T-helper 9 cell (primary cell): ENCODE measurements around the gene TSLP.

Experiments used
- DNase-seq: peaks from one replicate; pipeline ENCODE4 v3.0.0-alpha.2; 2020
- total RNA-seq, 2 donors: gene quantifications; one replicate each; lab custom pipeline; 2026; lab: John Stamatoyannopoulos, UW

The TSLP gene
- total RNA-seq = 0 reads per million in 2 donors

GRCh38 chr5:111071413-111071812, at the start of gene TSLP:
TSS of gene TSLP (plus strand) at chr5:111071713. CDS start at chr5:111071891, 178 bp downstream.
- DNase-seq = no peak

- DNase-seq = no peak
Measured at GRCh38 chr5:111022301-111022700, 49.2 kb upstream of the TSLP start.

- no peak for DNase-seq
Measured at GRCh38 chr5:111028865-111029264, 42.6 kb upstream of the TSLP start.

GRCh38 chr5:111043712-111044506, 27.6 kb upstream of the TSLP start:
- DNase-seq = no peak

GRCh38 chr5:111058064-111058463, 13.4 kb upstream of the TSLP start:
- DNase-seq = no peak

GRCh38 chr5:111060169-111060568, 11.3 kb upstream of the TSLP start:
- no peak for DNase-seq

GRCh38 chr5:111061618-111062017, 9.9 kb upstream of the TSLP start:
- DNase-seq = no peak

GRCh38 chr5:111063709-111064322, 7.7 kb upstream of the TSLP start:
- DNase-seq = no peak

GRCh38 chr5:111066261-111066938, 5.1 kb upstream of the TSLP start:
- DNase-seq = no peak

- no peak for DNase-seq
Measured at GRCh38 chr5:111068213-111068612, 3.3 kb upstream of the TSLP start.

GRCh38 chr5:111069839-111070238, 1.7 kb upstream of the TSLP start:
- no peak for DNase-seq

GRCh38 chr5:111070272-111071134, 1.0 kb upstream of the TSLP start:
- DNase-seq = peak; percentile 1

GRCh38 chr5:111072949-111073682, 1.6 kb downstream of the TSLP start:
- DNase-seq = peak; percentile 34

GRCh38 chr5:111074244-111074643, 2.7 kb downstream of the TSLP start:
- no peak for DNase-seq

- DNase-seq = no peak
Measured at GRCh38 chr5:111075520-111075919, 4.0 kb downstream of the TSLP start.

GRCh38 chr5:111076091-111076490, 4.6 kb downstream of the TSLP start:
- no peak for DNase-seq

GRCh38 chr5:111077678-111078077, 6.2 kb downstream of the TSLP start:
- no peak for DNase-seq

GRCh38 chr5:111079846-111080245, 8.3 kb downstream of the TSLP start:
- no peak for DNase-seq

- no peak for DNase-seq
Measured at GRCh38 chr5:111083323-111083722, 11.8 kb downstream of the TSLP start.

- DNase-seq = peak; percentile 78
Measured at GRCh38 chr5:111092062-111092853, 20.7 kb downstream of the TSLP start, which contains the start of gene WDR36. TSS of gene WDR36 (plus strand) at chr5:111092348. CDS start at chr5:111092457, 109 bp downstream.

GRCh38 chr5:111095982-111096381, 24.5 kb downstream of the TSLP start:
- DNase-seq = no peak
